Measurements from ENCODE around the gene EXOG. TPM values are rescaled to one million over a fixed set of nuclear protein-coding genes. Genes with fewer than 3 reads are reported as not detected.
"Not testable (repeated sequence)": the region's sequence is repeated elsewhere in the genome, so short reads cannot be mapped to it uniquely, and the experiment has no call there.

EXOG gene
- total RNA-seq, 1 experiment from 2014 or later = 7.6 TPM

DNA sequence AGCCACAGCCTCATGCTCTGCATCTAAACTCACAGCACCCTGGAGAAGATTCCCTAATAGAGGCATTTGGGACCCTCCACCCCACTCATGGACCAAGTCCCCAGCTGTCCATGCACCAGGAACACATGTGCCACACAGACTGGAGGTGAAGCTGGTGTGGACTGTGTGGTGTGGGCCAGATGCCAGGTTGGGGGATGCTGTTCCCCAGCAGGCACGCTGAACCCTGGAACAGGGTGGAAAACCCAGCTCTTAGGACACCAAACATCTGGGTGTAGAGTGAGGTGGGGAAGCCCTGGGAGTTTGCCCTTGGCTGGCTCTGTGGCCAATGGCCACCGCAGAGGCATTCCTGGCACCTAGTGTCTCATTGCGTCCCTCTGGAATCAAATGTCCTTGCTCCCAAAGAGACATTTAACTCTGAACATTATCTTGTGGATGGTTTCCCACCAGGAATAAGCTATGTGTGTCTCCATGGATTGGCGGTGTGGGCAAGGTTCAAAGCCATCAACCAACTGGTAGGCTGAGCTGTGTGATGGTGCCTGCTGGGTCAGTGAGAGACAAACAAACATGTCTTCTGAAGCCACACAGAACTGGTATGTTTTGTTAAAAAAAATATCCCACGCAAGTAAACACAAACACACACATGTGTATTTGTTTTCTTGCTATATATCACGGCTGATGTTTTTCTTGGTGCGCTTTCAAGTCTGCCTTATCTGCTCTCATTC is 65.0 kb downstream of the EXOG start:
- DNase-seq (ENCODE audit: extremely low read depth, low read depth) = no peak

DNA sequence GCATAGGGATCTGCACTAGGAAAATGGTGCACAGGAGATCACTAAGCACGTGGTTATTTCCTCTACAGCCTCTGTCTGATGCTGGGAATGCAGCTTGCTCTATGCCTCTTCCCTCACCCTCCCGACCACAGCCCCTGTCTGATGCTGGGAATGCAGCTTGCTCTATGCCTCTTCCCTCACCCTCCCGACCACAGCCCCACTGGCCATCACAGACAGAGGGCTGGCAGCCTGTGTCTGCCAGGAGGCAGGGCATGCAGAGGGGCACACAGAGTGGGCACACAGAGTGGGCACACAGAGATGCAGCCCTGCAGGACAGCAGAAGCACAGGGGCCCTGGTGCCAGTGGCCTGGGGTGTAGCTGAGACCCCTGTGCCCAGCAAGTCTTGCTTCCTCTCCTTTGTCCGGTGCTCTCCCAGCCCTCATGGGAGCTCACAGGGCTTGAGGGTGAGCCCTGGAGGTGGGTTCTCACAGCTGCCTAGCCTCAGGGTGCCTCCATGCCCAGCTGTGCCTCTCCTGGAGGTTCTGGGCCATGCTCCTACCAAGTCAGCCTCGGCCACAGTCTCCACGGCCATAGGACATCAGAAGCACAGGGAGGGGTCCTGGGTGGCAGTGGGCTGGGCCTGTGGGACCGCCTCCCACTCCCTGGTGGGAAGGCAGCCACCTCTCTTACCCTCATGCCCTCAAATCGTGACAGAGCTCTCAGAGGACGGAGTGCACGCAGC is 65.8 kb downstream of the EXOG start:
- DNase-seq (ENCODE audit: extremely low read depth, low read depth) = no peak

- no peak for DNase-seq (ENCODE audit: extremely low read depth, low read depth)
Observed at GRCh38 chr3:38562467-38562925, 66.4 kb downstream of the EXOG start.

DNA sequence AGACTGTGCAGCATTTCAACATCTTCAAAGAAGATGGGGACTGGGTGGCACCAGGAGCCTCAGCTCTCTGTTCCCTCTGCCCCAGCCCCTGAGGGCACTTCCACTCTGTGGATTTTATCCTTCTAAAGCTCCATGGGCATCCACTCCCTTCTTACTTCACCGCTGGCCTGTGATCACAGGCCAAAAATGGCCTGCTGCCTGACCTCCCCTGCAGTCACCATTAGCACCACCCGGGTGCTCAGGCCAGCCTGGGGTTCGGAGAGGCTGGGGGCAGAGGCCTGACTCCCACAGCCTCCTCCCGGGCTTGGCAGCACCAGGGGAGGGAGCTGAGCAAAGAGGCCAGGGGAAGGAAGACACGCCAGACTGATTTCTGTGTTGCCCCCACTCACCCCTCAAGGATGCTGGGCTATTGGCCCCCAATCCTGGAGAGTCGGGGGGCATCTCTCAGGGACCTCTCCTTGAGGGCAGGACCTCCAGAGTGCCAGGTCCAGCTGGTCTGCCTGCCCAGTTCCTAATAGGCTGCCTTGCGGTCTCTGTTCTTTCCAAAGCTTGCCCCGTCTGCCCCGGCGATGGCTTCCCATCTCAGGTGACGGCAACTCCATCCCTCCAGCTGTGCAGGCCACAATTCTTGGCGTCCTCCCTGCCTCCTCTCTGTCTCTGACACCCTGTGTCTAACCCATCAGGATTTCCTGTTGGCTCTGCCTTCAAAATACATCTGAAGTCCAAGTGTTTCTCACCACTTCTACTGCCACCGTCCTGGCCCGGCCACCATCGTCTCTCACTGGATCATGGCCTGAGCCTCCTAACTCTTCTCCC is 67.1 kb downstream of the EXOG start:
- DNase-seq (ENCODE audit: extremely low read depth, low read depth) = no peak

GRCh38 chr3:38563886-38564270 is 67.7 kb downstream of the EXOG start:
- DNase-seq (ENCODE audit: extremely low read depth, low read depth) = no peak

GRCh38 chr3:38564631-38565338 is 68.6 kb downstream of the EXOG start:
- DNase-seq (ENCODE audit: extremely low read depth, low read depth) = no peak

DNA sequence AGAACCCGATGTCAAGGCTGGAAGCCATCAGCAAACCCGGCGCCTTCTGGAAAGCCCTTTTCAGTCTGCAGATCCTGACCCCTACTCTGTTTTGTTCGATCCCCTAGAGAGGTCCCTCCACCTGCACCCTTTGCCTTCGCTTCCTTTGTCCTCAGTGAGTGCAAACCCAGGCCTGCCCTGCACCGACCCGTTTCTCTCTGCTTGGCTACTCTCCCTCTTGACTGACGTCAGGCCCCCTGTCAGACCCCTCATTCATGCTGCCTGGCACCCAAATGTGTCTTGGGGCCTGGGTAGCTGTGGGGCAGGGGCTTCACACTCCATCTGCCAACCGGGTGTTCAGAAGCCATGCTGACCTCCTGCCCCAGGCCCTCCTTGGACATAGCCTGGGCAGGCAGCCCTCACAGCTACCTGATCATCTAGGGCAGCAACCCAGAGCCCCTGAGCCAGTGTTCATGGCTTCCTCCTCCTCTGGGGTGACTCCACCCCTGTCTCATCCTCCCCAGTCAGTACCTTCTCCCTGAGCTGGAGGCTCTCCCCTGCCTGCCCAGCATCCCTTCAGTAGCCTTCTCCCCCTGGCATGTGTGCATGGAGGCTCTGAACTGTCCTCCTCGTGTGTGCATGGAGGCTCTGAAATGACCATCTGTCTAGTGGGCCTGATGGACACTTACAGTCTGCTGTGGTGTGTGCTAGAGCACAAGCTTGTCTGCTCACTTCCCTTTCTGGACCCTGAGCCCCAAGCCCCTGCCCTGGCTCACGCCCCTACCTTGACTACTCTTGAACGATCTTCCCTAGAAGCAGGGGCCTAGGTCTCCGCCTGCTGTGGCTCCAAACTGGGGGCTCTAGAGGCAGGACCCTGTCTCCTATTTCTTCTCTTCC is 69.4 kb downstream of the EXOG start:
- no peak for DNase-seq (ENCODE audit: extremely low read depth, low read depth)

GRCh38 chr3:38566215-38566528 is 70.0 kb downstream of the EXOG start:
- no peak for DNase-seq (ENCODE audit: extremely low read depth, low read depth)

GRCh38 chr3:38566794-38567193 is 70.7 kb downstream of the EXOG start:
- DNase-seq (ENCODE audit: extremely low read depth, low read depth) = not testable (repeated sequence)

GRCh38 chr3:38567498-38567897 is 71.4 kb downstream of the EXOG start:
- no peak for DNase-seq (ENCODE audit: extremely low read depth, low read depth)

DNA sequence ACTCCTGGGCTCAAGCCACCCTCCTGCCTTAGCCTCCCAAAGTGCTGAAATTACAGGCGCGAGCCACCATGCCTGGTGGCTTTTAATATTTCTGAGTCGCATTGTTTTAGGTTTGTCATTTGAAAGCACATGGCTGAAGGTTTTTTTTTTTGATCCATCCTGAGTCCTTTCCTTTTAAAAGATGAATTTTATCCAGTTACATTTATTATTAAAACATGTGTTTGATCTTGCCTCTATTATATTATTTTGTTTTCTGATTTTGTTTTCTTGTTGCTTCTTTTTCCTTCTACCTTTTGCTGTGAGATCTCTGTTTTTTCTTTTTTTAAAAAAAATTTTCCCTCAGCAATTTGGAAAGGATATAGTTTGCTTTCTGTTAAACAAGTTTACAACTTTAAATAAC is 77.0 kb downstream of the EXOG start:
- DNase-seq (ENCODE audit: extremely low read depth, low read depth) = no peak

DNA sequence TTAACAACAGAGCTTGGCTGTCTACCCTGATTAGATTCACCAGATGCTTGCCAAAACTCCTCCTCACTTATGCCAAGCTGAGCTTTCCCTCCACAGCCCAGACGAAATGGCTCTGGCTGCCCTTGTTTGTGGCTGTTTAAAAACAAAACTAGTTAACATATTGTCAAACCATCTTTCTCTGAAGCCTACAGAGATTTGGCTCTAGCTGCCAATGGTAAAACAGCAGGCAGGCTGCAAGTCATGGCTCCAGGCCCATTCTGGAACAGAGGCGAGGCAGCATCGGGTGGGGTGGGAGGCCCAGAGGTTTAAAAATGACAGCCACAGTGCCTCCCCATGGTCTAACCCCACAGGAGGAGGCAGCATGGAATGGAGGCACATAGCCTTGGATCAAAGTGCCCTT is 77.4 kb downstream of the EXOG start:
- no peak for DNase-seq (ENCODE audit: extremely low read depth, low read depth)

DNA sequence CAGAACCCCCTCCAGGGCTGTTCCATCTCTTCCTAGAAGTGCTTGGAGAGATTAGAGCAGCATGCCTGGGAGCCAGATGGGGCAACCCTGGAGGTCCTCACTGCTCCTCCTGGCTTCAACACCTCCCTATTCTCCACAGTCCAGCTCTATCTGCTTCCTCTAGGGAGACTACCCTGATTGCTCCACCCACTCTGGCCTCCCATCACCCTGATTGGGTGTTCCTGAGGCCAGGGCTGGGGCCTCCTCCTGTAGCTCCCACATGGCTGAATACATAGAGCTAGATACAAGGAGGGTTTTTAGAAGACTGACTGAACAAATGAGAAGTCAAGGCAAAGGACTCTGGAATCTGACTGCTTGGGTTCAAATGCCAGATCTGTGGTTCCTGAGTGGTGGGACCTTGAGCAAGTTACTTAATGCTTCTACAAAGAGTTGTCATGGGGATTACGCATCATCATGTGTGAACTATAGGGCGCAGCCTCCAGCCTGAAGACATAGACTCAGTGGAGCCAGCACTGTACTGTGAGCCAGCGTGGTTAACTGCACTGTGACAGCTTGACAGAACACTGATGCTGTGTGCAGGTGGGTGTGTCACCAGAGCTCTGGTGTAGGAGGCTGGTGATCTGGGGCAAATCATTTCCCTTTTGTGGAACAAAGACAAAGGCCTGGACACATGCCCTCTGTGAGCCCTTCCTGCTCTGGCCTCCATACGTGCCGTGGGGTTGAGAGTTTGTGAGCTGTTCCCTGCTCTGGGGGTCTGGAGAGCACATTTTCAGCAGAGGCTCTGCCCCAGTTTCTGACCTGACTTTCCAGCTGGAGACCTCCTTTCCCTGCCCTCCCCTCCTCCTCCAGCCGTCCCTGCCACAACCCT is 78.5 kb downstream of the EXOG start:
- DNase-seq (ENCODE audit: extremely low read depth, low read depth) = no peak

DNA sequence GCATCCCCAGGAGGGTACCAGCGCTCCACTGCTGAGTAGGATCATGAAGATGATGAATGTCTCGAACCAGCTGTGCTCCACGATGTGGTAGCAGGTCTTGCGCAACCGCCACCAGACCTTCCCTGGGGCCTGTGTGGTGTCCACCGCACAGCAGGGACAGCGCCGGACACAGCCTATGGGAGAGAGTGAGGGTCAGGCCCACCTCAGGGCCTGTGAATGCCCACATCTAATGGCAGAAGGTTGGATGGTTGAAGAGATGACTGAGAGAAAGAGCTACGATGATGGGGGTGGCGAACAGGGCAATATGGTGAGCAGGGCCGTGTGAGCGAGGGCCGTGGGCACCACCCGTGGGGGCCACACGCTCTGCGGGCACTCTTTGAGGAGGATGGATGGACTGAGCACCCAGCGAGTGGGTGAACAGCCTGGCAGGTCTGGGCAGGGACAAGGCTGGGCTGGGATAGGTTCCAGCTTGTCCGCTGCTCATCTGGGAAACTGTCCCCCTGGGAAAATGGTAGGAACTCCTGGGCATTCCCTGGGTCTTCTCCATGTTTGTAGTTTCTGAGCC is 79.2 kb downstream of the EXOG start:
- DNase-seq (ENCODE audit: extremely low read depth, low read depth) = no peak

Small RNA genes lying within 50 kb of the gene (small RNA-seq; reads per million reads assigned to genes)
- 0 reads per million in 2 experiments for gene RF00019

Other genes with a start within 250 kb of the EXOG start
- gene SLC22A13, start 230.5 kb upstream of the EXOG start, total RNA-seq (2014; rRNA removed; shearing (Covaris generic)) = 0.17 and 0.40 TPM in 2 replicates
- 0.35 TPM in 1 of 2 replicates, not detected in the other for gene SLC22A14, start 214.0 kb upstream of the EXOG start, total RNA-seq (2014; rRNA removed; shearing (Covaris generic))
- gene XYLB, start 149.6 kb upstream of the EXOG start, total RNA-seq (2014; rRNA removed; shearing (Covaris generic)) = 3.1 and 4.4 TPM in 2 replicates
- 5.1 and 6.3 TPM in 2 replicates for gene ACVR2B, start 42.5 kb upstream of the EXOG start, total RNA-seq (2014; rRNA removed; shearing (Covaris generic))
- 0.06 and 0.10 TPM in 2 replicates for gene SCN5A, start 153.3 kb downstream of the EXOG start, total RNA-seq (2014; rRNA removed; shearing (Covaris generic))

Measured in NCI-H460 (cell line).